Measurements from ENCODE around the gene ATP6AP1.

ATP6AP1 gene

DNA sequence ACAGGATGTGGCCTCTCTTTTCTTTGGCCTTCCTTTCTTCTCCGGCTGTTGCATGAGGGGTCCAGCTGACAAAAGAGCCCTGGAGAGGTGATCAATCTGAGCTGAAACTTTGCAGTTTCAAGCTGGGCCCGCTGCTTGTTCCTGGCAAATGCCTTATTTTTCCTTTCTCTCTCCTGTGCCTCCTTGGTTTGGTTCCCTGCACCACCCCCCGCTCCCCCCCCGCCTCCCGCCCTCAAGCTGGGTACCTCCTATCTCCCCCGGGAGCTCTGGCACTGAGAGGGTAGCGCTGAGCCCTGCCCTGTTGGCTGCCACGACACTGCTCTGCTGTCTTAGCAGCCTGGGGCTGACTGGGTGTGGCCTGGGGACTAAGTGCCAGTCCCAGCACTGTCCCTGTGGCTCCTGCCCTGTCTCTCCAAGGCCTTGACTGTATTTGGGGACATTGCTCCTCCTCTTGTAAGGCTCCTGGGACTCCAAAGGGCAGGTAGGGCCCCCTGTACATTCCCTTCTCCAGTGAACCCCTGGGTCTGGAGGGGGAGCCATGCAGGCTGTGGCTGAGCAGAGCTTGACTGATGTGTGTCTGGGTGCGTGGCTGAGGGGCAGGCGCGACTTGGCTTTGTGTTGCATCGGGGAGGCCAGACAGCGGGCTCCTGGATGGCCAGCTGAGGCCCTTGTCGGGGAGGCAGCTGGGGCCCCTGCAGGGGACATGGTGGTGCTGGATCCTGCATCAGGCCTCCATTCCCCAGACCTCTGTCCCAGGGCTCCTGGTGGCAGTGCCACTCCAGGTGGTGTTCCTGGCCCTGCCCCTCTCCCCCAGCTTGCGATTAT is 30.7 kb downstream of the ATP6AP1 start:
- H3K4me1 ChIP-seq (ENCODE audit: control insufficient read depth, insufficient read depth, low read length) = no peaks in the 10 kb centered on the region
- POLR2A ChIA-PET = interaction anchor here (0.6 to 2.8 kb wide), 16 partner anchors 9 to 89 kb away, joined by 3 to 15 read pairs (median 4); partner anchors contain the start of genes LAGE3, RPL10, SLC10A3 and UBL4A
- CTCF ChIA-PET = interaction anchor here (0.8 kb wide), 1 partner anchor 141 kb away, joined by 5 read pairs; no protein-coding TSS in a partner anchor
- H3K9me3 ChIP-seq (ENCODE audit: control insufficient read depth, insufficient read depth, low read depth, low read length) = no peaks in the 10 kb centered on the region
- peak overlapping the region; percentile 70 for H3K4me3 ChIP-seq (ENCODE audit: low read depth, low read length)
- H3K27ac ChIP-seq (ENCODE audit: extremely low read depth, low read depth, low read length) = 0 out of 2 replicates have a peak overlapping the region, but pooled peaks have one; percentile 75
- peaks cover 0 to 39% of the 10 kb centered on the region in 2 experiments; a peak in 2 of 3 replicates for H3K36me3 ChIP-seq (ENCODE audit: control insufficient read depth in 2 of 2, insufficient read depth in 1 of 2, low read length in 2 of 2)
- TF ChIP-seq ZNF398 (tag by site-specific recombination; IDR thresholded peaks at IDR 0.05) (peak; percentile 44), ZBTB17 (tag by site-specific recombination; IDR thresholded peaks at IDR 0.05) (no peak), ZNF248 (tag by site-specific recombination; IDR thresholded peaks at IDR 0.05) (no peak), PRDM4 (tag by site-specific recombination; IDR thresholded peaks at IDR 0.05) (0 out of 2 replicates have a peak, but pooled peaks have one; percentile 17), ZNF76 (tag by site-specific recombination; IDR thresholded peaks at IDR 0.05; ENCODE audit: borderline replicate concordance, low read depth) (no peak), ZNF596 (tag by site-specific recombination; IDR thresholded peaks at IDR 0.05) (no peak), ZNF785 (tag by site-specific recombination; IDR thresholded peaks at IDR 0.05) (no peak), ZNF223 (tag by site-specific recombination; IDR thresholded peaks at IDR 0.05) (peak; percentile 61; the same call in 1 of the 2 replicates), ZIC2 (tag by site-specific recombination; IDR thresholded peaks at IDR 0.05) (peak; percentile 67), ZNF600 (tag by site-specific recombination; IDR thresholded peaks at IDR 0.05) (peak; percentile 68; the same call in 1 of the 2 replicates), KLF16 (tag by site-specific recombination; IDR thresholded peaks at IDR 0.05) (no peak), ZNF324 (tag by site-specific recombination; IDR thresholded peaks at IDR 0.05) (no peak), GLIS1 (tag by site-specific recombination; IDR thresholded peaks at IDR 0.05) (peak; percentile 89), GLIS2 (tag by site-specific recombination; IDR thresholded peaks at IDR 0.05) (0 out of 2 replicates have a peak, but pooled peaks have one; percentile 58), ZNF510 (tag by site-specific recombination; IDR thresholded peaks at IDR 0.05; ENCODE audit: insufficient replicate concordance) (no peak), ZNF211 (tag by site-specific recombination; IDR thresholded peaks at IDR 0.05; ENCODE audit: low read depth) (no peak), GLI2 (tag by site-specific recombination; IDR thresholded peaks at IDR 0.05; ENCODE audit: borderline replicate concordance, low read depth) (no peak), PATZ1 (tag by site-specific recombination; IDR thresholded peaks at IDR 0.05) (0 out of 2 replicates have a peak, but pooled peaks have one; percentile 2), SCRT1 (tag by site-specific recombination; IDR thresholded peaks at IDR 0.05; ENCODE audit: borderline replicate concordance) (0 out of 2 replicates have a peak, but pooled peaks have one; percentile 1)
- TF ChIP-seq, protein P1, sequence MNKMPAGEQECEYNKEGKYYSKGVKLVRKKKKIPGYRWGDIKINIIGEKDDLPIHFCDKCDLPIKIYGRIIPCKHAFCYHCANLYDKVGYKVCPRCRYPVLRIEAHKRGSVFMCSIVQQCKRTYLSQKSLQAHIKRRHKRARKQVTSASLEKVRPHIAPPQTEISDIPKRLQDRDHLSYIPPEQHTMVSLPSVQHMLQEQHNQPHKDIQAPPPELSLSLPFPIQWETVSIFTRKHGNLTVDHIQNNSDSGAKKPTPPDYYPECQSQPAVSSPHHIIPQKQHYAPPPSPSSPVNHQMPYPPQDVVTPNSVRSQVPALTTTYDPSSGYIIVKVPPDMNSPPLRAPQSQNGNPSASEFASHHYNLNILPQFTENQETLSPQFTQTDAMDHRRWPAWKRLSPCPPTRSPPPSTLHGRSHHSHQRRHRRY (tag by site-specific recombination; IDR thresholded peaks at IDR 0.05) = no peak
- TF ChIP-seq, protein P2, sequence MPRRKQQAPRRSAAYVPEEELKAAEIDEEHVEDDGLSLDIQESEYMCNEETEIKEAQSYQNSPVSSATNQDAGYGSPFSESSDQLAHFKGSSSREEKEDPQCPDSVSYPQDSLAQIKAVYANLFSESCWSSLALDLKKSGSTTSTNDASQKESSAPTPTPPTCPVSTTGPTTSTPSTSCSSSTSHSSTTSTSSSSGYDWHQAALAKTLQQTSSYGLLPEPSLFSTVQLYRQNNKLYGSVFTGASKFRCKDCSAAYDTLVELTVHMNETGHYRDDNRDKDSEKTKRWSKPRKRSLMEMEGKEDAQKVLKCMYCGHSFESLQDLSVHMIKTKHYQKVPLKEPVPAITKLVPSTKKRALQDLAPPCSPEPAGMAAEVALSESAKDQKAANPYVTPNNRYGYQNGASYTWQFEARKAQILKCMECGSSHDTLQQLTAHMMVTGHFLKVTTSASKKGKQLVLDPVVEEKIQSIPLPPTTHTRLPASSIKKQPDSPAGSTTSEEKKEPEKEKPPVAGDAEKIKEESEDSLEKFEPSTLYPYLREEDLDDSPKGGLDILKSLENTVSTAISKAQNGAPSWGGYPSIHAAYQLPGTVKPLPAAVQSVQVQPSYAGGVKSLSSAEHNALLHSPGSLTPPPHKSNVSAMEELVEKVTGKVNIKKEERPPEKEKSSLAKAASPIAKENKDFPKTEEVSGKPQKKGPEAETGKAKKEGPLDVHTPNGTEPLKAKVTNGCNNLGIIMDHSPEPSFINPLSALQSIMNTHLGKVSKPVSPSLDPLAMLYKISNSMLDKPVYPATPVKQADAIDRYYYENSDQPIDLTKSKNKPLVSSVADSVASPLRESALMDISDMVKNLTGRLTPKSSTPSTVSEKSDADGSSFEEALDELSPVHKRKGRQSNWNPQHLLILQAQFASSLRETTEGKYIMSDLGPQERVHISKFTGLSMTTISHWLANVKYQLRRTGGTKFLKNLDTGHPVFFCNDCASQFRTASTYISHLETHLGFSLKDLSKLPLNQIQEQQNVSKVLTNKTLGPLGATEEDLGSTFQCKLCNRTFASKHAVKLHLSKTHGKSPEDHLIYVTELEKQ (tag by site-specific recombination; IDR thresholded peaks at IDR 0.05; ENCODE audit: borderline replicate concordance) = no peak
- TF ChIP-seq, protein P3, sequence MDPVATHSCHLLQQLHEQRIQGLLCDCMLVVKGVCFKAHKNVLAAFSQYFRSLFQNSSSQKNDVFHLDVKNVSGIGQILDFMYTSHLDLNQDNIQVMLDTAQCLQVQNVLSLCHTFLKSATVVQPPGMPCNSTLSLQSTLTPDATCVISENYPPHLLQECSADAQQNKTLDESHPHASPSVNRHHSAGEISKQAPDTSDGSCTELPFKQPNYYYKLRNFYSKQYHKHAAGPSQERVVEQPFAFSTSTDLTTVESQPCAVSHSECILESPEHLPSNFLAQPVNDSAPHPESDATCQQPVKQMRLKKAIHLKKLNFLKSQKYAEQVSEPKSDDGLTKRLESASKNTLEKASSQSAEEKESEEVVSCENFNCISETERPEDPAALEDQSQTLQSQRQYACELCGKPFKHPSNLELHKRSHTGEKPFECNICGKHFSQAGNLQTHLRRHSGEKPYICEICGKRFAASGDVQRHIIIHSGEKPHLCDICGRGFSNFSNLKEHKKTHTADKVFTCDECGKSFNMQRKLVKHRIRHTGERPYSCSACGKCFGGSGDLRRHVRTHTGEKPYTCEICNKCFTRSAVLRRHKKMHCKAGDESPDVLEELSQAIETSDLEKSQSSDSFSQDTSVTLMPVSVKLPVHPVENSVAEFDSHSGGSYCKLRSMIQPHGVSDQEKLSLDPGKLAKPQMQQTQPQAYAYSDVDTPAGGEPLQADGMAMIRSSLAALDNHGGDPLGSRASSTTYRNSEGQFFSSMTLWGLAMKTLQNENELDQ (tag by site-specific recombination; IDR thresholded peaks at IDR 0.05; ENCODE audit: low read depth) = no peak
